Myocyte (in vitro differentiated cells): ENCODE data around the gene ANKMY1. TPM values are rescaled to one million over a fixed set of nuclear protein-coding genes. Genes with fewer than 3 reads are reported as not detected.
A peak's percentile ranks its signal among the peaks of the same experiment; 100 is the strongest.
"Not testable (repeated sequence)": the region's sequence is repeated elsewhere in the genome, so short reads cannot be mapped to it uniquely, and the experiment has no call there.

ENCODE experiments used
- DNase-seq: peaks from one replicate; pipeline ENCODE4 v3.0.0-alpha.2; 2012; ENCODE audit warnings: low read depth
- total RNA-seq: library from RNA; depleted of rRNA; stranded (reverse); fragments of >200 nt; gene quantifications from 2 replicates; pipeline ENCODE4 v1.2.3, GENCODE V29; 2014

Gene ANKMY1
- total RNA-seq, 1 donor from 2014 or later, result 5.3 TPM

DNA sequence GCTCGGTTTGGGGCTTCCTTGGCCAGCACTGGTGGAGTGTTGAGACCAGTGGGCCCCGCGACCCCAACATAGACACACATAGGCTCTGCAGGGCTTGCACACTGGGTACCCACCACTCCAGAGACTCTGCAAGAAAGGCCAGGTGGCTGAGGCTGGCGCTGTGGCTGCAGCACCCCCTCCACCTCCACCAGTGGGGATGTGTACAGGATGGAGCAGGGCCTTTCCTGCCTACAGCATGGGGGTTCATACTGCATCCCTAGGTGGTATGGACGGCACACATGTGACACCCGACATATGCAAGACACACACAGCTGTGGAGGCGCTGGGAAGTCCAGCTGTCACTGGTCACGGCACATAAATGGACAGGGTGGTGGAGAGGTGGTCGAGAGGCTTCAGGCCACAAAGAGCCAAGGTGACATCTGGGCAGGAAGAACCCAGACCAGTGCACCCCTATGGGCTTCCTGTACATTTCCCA lies 11.8 kb upstream of the ANKMY1 start:
- no peak for DNase-seq

GRCh38 chr2:240568678-240569522 lies 11.1 kb upstream of the ANKMY1 start:
- peak; percentile 61 for DNase-seq

DNA sequence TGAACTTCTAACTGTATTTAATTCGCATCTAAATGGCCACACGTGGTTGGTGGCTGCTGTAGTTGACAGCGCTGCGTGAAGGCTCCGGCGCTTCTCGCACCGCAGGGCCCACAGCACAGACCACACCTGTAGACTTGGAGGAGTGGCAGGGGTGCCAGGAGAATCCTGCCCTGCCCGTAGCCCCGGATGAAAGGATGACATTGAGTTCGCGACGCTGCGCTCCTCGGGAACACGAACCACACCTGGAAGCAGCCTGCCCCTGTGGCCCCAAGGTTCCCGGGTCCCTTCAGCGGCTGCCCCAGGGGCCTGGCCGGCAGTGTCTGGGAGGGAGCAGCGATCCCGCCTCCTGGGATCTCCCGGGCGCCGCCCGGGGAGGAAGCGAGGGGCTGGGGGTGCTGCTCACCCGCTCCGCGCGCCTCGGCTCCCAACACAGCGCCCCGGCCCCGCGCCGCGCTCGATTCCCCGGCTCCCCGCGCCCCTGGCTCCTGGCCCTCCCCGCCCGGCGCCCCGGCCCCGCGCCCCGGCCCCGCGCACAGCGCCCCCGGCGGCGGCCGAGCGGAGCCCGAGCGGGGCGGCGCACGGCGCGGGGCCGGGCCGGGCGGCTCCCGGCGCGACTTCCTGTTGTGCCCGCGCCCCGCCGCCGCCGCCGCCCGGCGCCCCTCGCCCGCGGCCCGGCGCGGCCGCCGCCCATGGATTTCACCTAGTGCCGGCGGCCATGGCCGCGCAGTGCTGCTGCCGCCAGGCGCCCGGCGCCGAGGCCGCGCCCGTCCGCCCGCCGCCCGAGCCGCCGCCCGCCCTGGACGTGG lies 10.3 kb upstream of the ANKMY1 start, which contains the start of gene RNPEPL1:
Gene RNPEPL1 (plus strand): TSS at position 613 of the 806 bp plus-strand sequence. CDS start 103 bp downstream, at position 716.
- DNase-seq, result peak; percentile 50

GRCh38 chr2:240567137-240567871 lies 9.5 kb upstream of the ANKMY1 start:
- no peak for DNase-seq

- DNase-seq, result peak; percentile 70
These were observed 8.7 kb upstream of the ANKMY1 start for GRCh38 chr2:240566203-240567136.

DNA sequence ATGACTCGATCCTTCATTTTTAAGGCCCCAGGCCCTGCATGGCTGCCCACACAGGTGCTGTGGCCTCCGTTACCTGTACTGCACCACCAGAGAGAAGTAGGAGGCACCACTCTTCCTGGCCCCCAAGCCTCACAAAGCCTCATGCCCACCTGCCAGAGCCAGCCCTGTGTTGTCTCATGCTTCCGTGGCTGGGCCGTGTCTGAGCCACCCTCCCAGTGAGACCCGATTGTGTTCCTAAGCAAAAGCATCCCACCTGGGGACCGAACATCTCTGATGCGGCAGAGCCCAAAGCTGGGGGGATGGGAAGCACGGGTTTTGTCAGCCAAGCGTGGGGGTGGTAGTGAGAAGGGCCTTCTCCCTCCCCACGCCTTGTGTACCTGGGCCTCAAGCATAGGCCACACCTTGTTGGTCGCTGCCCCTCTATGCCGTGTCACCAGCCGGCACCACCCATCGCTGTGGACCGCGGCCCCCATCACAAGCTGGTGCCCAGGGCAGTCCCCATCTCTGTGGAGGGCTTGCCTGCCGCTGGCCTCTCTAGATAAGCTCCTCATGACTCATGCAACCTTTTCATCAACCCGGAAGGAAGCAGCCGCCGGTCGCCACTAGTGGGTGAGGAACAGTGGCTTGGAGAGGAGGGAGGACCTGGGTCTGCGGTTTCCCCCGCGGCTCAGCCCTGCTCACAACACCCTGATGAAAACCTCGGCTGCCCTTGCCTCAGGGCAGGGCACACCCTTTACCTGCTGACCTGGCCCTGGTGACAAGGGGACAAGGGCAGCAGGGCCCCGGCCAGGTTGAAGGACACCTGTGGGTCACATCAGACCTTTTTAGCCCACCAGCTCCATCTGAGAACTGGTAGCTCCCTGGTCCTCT lies 7.8 kb upstream of the ANKMY1 start:
- DNase-seq, result peak; percentile 55

GRCh38 chr2:240564561-240565332 lies 7.0 kb upstream of the ANKMY1 start:
- DNase-seq, result no peak

DNA sequence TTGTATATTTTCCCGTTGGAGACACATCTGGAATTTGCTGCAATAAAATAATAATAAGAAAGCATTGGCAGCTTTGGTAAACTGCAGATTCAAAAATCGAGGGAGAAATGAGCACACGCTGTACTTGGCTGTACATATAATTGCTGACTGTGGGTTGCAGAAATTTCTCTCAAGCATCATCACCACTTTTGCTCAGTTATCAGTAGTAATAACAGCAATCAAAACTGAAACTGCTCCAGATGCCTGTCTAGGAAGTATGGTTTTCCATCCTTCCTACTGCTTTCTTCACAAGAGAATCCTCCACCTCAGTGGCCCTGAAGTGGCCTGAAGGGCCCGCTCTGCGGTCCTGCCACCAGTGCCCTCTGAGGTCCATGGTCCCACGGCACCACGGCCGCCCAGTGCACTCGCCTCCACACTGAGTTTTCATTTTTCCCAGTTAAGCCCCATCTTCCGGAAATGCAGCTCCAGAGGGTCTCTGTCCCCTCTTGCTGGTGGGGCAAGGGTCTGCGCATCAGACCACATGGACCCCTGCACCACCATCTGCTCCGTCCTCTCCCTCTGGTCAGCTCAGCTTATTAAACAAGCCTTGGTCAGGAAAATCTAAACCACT lies 6.3 kb upstream of the ANKMY1 start:
- DNase-seq, result no peak

DNA sequence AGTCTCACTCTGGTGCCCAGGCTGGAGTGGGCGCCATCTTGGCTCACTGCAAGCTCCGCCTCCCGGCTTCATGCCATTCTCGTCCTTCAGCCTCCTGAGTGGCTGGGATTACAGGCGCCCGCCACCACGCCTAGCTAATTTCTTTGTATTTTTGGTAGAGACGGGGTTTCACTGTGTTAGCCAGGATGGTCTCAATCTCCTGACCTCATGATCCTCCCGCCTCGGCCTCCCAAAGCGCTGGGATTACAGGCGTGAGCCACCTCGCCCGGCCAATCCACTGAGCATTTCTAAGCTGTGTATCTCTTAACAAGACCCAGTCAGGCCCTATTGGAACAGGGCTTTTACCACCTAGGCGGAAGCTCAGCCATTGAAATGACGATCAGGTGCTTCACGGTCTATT lies 5.4 kb upstream of the ANKMY1 start:
- DNase-seq, result not testable (repeated sequence)

GRCh38 chr2:240561325-240561971 lies 3.7 kb upstream of the ANKMY1 start:
- peak; percentile 67 for DNase-seq

- peak; percentile 99 for DNase-seq
These were observed 2.9 kb upstream of the ANKMY1 start for GRCh38 chr2:240560480-240561324.

DNA sequence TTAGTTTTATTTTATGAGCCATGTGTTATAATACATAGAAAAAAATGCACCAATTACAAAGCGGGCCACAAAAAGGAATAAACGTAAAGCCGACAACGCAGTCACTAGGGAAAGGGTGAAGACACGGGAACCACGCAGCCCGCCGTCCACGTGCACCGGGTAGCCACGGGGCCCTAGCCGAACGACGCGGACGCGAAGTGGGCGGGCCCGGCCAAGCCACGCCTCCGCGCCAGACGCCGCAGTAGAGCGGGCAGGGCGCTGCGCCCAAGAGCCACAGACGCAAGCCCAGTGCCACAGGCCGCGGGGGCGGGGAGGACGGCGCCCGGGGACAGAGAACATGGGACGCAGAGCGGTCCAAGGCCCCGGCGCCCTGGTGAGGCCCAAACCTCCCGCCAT lies 2.3 kb upstream of the ANKMY1 start, which contains the start of gene DUSP28:
Gene DUSP28 (plus strand): TSS at position 274 of the 396 bp plus-strand sequence. CDS start 328 bp downstream, outside the sequence.
- peak; percentile 91 for DNase-seq

DNA sequence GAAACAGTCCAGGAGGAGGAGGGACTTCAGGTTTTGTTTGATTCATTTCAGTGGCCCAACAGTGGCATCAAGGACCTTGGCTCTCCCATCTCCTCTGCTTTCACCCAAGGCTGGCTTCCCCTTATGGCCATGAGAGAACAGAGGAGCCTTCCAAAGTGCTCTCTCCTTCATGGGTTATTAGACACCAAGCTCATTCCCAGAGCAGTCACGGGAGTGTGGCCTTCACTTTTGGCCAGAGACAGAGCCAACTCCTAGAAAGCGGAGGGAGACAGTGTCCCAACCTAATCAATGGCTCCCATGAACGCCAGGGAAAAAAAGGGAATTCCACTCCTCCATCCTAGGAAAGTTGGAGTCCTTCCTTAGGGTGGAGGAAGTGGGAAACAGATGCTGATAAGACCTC lies 1.5 kb upstream of the ANKMY1 start:
- no peak for DNase-seq

DNA sequence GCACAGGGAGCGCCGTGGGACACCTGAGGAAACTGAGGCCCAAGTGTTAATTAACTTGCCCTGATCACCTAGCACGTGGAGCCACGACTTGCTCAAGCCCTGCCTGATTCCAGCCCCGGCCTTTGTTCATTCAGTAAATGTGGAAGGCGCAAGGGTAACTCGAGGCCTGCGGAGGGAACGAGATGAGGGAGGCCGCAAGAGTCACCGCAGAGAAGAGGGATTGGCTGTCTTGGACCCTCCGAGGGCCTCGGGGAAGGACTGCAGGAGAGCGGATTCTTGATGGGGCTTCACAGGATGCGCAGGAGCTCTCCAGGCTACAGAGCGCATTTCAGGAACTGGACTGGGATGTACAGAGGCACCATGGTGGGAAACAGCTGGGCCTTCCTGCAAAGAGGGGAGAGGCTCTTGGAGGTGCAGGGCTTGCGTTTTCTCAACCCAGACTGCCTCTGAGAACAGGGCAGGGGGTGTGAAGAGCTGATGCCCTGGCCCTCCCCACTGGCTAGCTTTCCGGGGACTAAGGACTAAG lies 511 bp upstream of the ANKMY1 start:
- DNase-seq, result no peak

- no peak for DNase-seq
These were observed 562 bp downstream of the ANKMY1 start for GRCh38 chr2:240557101-240557751.
